ENCODE measurements around the gene ADAMTS13.
"Not testable (repeated sequence)": the region's sequence is repeated elsewhere in the genome, so short reads cannot be mapped to it uniquely, and the experiment has no call there.

ADAMTS13 gene

DNA sequence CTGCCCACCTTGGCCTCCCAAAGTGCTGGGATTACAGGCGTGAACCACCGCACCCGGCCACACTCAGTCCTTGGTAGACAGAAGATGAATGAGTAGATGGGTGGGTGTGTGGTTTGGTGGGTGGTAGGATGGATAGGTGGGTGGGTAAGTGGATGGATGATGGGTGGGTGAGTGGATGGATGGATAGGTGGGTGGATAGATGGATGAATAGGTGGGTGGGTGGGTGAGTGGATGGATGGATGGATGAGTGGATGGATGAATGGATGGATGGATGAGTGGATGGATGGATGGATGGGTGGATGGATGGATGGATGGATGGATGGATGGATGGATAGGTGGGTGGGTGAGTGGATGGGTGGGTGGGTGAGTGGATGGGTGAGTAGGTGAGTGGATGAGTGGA is 29.9 kb upstream of the ADAMTS13 start:
- DNase-seq (ENCODE audit: low read depth) = not testable (repeated sequence)

DNA sequence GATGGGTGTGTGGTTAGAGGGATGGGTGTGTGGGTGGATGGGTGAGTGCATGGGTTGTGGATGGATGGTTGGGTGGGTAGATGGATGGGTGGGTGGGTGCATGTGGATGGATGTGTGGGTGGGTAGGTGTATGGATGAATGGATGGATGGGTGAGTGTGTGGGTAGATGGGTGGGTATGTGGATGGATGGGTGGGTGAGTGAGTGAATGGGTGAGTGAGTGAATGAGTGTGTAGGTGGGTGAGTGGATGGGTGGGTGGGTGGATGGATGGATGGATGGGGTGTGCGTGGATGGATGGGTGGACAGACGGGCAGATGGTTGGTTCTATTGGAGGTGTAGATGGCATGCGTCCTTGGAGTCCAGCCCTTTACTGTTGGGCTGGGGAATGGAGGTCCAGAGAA is 28.8 kb upstream of the ADAMTS13 start:
- DNase-seq (ENCODE audit: low read depth) = no peak

DNA sequence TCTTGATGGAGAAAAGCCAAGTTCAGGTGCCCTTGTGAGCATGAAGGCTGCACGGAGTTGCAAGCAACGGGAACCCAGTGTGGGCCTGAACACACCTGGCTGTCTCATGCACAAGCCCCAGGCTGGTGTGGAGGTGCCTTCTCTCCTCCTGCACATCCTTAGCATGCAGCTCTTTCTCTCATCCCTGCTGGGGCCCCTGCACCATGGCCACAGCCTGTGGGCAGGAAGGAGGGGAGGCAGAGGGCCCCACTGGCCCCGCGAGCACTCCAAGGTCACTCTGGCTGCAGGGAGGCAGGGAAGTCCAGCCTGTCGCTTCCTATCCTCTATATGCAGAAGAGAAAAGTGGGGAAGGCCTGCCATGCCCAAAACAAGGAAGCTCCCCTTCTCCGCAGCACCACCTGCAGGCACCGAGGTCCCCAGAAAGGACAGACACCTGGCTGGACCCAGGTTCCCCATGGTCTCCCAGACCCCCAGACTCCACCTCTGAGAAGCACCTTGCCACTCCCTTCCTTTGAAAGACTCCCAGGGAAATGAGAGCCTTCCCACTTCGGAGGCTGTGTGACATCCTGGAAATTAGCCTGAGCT is 27.4 kb upstream of the ADAMTS13 start:
- DNase-seq (ENCODE audit: low read depth) = no peak

DNA sequence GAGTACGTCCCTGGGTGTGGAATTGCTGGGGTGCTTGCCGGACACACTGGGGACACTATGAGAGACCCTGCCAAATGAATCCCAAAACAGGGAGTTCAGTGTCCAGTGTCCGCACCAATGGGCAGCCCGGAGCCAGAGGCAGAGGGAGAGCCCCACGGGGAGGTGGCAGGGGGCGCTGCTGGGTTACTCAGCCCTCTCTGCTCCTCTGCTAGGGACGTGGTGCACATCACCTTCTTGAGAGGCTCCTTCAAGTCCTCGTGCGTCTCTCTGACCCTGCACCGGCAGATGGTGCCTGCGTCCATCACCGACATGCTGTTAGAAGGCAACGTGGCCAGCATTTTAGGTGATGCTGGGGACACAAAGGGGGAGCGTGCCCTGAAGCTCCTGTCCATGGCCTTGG is 25.2 kb upstream of the ADAMTS13 start:
- DNase-seq (ENCODE audit: low read depth) = no peak

DNA sequence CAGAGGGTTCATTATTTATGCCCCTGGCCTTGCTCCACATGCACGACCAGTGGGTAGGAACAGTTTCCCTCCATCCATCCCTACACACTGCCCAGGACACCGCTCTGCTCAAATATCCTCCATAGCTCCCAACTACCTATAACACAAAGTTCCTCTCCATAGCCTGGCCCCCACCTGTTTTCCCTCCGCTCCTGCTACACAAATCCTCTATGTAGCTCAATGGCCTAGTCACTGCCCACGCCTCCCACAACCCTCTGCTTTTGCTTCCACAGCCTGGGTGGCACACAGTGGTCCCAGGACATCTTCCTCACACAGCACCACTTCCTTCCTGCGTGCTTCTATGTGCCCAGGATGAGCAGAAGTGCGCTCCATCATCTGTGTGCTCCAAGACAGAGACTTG is 24.8 kb upstream of the ADAMTS13 start:
- no peak for DNase-seq (ENCODE audit: low read depth)

DNA sequence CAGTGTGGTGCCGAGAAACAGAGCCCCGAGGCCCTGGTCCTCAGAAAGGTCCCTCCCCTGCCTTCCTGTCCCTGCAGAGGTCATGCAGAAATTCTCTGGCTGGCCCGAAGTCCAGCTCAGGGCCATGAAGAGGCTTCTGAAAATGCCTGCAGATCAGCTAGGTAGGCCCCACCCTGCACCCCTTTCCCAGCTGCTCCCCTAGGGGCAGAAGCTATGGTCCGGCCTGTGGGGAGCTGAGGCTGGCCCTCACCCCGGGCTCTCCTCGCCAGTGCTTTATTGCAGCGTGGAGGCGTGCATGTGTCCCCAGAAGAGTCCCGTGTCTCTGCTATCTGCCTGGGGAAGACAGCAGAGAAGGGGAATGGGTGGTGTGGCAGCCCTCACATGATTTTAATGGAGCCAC is 24.3 kb upstream of the ADAMTS13 start:
- DNase-seq (ENCODE audit: low read depth) = no peak

DNA sequence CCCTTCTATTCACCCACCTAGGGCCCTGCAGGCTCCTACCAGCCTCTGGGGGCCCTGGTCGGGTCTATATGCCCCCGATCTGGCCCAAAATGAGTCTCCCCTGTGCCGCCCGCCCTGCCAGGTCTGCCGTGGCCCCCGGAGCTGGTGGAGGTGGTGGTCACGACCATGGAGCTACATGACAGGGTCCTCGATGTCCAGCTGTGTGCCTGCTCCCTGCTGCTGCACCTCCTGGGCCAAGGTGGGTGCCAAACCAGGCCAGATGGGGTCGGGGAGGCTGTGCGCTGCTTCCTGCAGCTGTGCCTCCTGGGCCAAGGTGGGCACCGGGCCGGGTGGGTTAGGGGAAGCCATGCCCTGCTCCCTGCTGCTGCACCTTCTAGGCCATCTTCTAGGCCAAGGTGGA is 21.9 kb upstream of the ADAMTS13 start:
- no peak for DNase-seq (ENCODE audit: low read depth)

DNA sequence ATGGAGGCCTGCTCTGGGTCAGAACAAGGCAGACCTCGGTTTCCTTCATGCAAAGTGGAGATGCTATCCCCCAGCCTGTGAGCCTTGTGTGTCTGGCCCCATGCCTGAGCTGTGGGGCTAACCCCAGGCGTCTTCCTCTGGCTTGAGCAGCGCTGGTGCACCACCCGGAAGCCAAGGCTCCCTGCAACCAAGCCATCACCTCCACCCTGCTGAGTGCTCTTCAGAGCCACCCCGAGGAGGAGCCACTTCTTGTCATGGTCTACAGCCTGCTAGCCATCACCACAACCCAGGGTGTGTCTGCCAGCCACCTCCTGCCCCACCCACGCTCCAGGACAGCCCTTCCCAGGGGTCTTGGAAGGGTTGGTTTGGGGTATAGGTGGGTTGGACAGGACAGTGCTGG is 20.6 kb upstream of the ADAMTS13 start:
- DNase-seq (ENCODE audit: low read depth) = no peak

DNA sequence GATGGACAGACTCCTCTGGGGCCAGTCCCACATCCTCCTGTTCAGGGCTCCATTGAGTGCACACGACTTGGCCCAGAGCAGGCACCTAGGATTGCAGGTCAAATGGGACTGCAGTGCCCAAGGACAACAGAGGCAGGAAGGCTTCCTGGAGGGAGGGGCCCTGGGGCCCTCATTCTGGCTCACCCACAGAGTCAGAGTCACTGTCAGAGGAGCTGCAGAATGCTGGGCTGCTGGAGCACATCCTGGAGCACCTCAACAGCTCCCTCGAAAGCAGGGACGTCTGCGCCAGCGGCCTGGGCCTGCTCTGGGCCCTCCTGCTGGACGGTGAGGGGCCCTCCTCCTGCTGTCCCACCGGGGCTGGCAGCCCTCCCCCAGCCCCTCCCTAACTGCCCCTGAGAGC is 19.5 kb upstream of the ADAMTS13 start:
- DNase-seq (ENCODE audit: low read depth) = no peak

DNA sequence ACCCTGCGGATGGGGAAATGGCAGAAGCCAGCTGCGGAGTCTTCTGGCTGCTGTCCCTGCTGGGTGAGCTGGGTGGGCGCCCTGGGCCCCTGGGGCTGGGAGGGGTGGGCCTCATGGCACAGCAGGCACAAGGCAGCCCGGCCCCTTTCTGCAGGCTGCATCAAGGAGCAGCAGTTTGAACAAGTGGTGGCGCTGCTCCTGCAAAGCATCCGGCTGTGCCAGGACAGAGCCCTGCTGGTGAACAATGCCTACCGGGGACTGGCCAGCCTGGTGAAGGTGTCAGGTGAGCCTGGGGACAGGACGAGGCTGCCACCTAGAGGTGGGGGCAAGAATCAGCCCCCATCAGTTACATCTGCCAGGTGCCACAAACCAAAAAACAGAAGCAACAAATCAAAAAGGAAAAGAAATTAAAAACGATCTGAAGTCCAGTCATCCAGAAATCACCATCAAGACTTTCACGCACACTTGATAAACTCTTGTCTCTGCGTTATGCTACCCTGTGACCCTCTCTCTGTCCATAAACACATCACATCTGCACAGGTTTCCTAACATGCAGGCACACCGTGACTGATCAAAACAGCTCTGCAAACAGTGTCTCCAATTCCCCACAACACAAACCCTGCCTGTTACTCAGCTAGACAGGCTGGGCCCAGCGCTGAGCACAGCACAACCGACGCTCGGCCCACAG is 18.3 kb upstream of the ADAMTS13 start:
- peak; percentile 32 for DNase-seq (ENCODE audit: low read depth)

DNA sequence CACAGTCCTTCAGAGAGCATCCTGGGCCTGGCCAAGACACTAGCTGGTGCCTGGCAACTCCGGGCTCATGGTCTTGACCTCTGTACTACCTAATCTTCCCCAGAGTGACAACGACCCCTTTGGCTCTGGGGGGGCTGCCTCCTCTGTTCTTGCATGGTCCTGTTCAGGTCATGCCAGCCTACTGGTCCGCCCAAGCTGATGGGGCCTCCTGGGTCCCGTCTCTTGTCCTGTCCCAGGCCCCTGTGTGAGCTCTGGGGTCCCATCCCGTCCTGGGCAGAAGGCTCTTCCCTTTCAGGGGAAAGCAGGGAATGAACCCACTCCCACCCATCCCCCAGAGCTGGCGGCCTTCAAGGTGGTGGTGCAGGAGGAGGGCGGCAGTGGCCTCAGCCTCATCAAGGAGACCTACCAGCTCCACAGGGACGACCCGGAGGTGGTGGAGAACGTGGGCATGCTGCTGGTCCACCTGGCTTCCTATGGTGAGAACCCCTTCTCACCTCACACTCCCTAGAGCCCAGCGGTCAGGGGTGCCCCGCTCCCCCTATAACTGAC is 17.6 kb upstream of the ADAMTS13 start:
- DNase-seq (ENCODE audit: low read depth) = no peak

DNA sequence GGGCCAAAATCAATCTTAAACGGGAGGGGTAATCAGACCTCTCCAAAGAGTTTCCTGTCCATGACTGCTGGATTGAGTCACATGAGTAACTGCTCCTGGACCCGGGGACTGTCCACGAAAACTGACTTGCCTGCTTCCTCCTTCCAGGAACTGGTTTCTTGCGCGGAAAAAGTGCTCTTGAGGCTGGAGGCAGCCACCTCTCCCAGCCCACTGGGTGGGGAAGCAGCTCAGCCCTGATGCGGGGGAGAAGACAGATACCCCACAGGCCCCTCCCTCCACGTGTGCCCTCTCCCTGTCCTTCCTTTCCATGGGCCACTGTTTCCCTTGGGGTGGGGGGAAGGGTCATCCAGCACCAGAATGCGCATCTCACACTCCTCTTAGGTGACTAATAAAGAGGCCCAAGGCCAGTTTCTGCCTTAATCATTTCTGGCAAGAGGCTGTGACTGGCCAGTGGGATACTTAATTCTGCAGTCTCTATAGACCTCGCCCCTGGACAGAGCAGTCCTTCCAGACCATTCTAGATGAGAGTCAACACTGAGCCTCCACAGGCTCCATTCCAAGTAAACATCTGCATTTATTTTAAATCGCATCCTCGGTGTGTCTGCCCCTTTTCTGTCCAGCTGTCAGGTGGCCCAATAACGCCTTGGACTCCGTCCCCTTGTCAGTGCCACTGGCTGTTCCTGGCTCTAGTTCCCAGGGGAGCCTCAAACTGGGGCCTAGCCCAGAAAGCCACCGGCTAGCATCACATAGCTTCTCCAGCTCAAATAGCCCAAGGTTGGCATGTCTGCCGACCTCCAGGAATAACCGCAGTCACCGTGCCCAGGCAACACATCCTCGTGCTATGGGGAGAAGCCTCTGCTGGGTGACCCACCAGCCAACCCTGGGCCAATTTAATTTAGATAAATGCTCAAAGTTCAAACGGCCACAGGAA is 16.4 kb upstream of the ADAMTS13 start:
- no peak for DNase-seq (ENCODE audit: low read depth)

DNA sequence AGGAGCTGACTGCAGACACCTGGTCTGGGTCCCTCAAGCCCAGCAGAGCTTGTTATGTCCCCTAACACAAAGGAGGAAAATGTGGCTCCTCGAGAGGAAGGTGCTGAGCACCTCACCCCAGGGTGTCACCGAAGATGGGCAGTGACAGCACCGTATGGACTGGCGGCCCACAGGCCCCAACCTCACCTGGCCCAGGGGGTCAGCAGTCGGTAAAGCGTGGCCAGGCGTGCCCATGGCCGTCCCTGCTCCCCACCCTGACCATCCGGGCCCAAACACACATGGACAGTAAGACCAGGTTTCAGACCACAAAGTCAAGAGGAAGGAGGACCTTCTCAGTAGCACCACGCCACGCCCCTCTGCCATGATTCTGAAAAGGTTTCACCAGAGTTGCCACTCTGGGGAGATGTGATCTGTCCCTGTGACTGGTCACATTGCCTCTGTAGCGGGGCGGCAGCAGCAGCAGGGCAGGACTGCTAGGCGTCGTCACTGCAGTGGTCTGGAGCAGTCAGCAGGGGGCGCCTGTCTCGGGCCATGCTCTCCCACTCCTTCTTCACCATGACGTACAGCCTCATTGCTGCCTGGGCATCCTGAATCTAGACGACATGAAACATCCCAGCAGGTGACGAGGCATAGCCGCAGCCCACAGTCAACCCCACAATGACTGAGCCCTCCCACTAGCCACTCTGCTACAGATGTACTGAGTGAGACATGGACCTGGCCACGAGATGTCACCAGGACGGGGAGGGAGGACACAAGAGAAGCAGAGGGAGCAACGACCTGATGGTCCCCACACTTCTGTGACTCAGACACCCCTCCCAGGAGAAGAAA is 15.5 kb upstream of the ADAMTS13 start:
- peak; percentile 55 for DNase-seq (ENCODE audit: low read depth)

DNA sequence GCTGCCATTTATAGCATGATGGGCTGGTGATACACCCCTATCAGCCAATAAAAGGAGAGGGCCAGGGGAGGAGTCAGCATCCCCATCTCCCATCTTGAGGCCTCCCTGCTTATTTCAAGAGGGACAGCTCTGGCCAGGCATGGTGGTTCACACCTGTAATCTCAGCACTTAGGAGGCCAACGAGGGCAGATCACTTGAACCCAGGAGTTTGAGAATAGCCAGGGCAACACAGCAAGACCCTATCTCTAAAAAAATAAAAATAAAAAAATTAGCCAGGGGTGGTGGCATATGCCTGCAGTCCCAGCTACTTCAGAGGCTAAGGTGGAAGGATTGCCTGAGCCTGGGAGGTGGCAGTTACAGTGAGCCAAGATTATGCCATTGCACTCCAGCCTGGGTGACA is 14.1 kb upstream of the ADAMTS13 start:
- no peak for DNase-seq (ENCODE audit: low read depth)

DNA sequence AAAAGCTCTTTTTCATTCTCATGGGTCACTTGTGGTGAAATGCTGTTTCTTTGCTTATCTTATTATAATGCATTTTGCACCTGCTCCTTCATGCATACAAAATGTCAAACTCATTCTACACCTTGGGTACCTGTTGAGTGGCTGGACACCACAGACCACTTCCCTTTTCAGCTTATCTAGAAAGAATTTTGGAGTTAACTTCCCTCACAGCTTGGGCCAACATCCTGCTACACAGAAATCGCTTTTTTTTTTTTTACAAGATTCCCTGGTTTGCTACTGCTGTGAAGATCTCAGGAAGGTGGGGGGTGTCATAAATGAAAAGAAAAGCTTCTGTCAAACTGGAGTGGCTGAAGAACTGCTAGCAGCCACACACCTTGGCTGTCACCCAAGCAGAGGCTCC is 7.0 kb upstream of the ADAMTS13 start:
- DNase-seq (ENCODE audit: low read depth) = no peak

DNA sequence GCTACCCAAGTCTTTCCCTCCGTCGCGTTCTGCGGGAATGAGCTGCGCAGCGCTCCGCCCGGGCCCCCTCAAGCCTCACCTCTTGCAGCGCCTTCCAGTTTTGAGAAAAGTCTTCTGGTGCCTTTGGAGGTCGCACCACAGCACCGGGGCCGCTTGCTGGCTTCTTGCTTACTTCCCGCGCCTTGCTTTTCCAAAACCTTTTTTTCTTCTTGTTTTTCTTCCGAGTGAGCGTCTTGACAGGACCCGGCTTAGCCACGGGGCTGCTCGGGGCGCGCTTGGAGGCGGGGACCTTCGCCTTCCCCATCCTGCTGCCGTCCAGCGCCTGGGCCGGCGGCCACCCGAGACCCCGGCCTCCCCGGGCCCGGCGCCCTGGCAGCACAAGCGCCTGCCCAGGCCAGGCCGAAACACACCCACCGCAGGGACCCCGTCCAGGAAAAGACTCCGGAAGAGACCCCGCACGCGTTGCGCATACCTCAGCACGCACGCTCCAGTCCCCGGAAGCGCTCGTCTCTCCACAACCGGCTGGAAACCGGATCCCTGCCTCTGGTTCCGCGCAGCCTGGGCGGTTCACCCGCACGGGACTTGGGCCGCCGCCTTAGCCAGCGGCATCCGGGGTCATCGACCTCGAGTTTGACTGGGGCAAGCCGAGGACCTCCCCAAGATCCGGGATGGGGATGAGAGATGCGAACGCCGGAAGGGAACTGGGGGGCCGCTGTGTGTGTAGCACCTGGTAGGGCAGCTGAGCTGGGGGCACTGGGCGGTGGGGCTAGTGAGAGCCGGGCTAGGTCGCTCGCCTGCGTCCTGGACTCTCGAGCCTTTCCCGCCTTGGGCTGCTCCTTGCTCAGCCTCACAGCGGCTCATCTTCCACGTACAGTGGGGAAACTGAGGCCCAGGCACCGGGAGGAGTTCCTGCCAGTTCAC is 4.4 kb upstream of the ADAMTS13 start, which contains the start of gene REXO4:
TSS of gene REXO4 (minus strand) at position 470 of the 921 bp plus-strand sequence. CDS start at position 304, 166 bp downstream.
- peak; percentile 62 for DNase-seq (ENCODE audit: low read depth)

DNA sequence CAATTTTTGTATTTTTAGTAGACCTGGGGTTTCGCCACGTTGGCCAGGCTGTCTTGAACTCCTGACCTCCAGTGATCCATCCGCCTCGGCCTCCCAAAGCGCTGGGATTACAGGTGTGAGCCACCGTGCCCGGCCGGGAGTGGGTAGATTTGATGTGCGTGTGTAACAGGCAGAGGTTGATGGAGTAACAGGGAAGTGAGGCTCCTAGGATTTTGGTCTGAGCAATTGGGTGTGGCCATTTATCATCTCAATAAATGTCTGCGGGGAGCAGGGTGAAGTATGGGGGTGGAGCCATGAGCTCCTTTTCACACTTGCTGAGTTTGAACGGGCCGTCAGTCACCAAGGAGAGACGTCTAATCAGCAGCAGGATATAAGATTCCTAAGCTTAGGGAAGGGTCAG is 3.2 kb upstream of the ADAMTS13 start:
- DNase-seq (ENCODE audit: low read depth) = no peak

DNA sequence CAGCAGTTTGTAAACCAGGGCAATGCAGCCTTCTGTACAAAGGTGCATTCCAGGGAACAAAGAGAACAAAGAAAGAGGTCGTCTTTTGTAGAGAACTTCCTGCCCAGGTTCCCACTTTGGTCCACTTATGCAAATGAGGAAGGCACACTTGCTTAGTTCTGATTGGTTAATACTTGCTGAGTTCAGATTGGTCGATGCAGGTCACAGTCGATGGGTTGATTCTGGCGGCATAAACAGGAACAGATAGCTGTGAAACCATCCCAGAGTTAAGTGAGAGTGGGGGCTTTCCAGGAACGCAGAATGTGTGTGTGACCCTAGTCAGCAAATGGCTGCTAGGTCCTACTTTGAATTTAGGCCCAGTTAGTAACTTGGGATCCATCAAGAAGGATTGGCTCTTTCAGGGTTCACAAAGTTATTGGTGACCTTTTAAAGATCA is 1.8 kb upstream of the ADAMTS13 start:
- no peak for DNase-seq (ENCODE audit: low read depth)

DNA sequence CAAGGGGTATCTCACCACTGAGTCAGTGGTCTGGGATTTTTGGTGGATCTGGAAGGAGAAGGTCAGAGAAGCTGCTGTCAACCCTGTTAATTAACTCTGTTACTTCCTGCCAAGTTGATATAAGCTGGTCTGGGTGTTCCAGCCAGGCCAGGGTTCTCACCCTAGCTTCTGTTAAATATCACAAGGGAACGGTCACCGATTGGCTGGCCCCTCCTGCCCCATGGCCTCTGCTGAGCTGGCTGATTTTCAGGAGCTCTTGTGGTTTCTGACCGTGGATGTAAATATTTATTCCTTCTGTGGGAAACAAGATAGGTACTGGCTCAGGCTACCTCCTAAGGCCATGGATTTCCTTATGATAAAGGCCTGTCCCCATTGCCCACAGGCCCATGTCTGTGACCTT is 1.0 kb downstream of the ADAMTS13 start:
- no peak for DNase-seq (ENCODE audit: low read depth)

DNA sequence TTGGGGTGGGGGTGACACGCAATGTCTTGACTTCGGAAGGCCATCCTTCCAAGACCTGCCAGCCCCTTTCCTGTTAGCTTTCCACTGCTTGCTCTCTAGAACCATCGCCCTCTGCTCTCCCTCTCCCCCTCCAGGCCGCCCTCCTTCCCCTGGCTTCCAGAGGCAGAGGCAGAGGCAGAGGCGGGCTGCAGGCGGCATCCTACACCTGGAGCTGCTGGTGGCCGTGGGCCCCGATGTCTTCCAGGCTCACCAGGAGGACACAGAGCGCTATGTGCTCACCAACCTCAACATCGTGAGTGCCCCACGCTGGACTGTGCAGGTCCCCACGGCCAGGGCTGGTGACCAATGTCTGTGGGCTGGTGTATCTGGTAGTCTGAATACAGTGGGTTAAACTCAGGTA is 2.0 kb downstream of the ADAMTS13 start:
- DNase-seq (ENCODE audit: low read depth) = no peak

Data from T-helper 22 cell (primary cell).